Fibroblast of skin of left quadriceps (primary cell): ENCODE measurements around the gene OR8G5.

Experiments used
- DNase-seq, 2 experiments: peaks; one replicate each; pipeline ENCODE4 v3.0.0-alpha.2; 2013; ENCODE audit warnings: low read depth in 2 of 2

The OR8G5 gene

DNA sequence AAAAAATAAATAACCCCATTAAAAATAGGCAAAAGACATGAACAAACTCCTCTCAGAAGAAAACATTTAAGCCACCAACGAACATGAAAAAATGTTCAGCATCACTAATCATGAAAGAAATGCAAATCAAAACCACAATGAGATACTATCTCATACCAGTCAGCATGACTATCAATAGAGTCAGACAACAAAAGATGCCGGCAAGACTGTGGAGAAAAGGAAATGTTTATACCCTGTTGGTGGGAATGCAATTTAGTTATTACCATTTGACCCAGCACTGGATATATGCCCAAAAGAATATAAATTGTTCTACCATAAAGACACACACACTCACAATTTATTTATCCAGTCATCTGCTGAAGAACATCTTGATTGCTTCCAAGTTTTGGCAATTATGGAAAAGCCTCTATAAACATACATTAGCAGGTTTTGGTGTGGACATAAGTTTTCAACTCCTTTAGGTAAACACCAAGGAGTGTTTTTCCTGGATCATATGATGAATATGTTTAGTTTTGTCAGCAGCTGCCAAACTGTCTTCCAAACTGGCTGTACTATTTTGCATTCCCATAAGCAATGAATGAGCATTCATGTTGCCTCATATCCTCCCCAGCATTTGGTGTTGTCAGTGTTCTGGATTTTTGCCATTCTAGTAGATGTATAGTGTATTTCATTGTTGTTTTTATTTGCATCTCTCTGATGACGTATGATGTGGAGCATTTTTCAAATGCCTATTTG lies 29.6 kb downstream of the OR8G5 start:
- peak; percentile 71 to 72 for DNase-seq

DNA sequence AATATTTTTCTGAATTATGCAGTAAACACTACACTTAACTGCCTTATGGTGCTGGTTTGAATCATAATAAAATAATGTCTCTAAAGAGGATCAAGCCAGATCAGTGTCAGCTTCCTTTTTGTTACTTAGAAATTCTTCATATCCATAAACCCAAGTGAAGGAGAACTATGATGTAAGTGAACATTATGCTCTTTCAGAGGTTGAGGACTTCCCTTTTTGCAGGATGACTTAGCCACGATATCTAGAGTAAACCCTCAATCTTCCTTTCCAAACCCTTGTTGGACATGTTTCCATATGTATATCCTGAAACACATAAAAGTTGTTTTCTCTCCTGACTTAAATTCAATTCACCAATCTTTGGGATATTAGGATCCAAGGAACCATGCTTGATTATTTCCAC lies 38.5 kb downstream of the OR8G5 start:
- DNase-seq: no peak

DNA sequence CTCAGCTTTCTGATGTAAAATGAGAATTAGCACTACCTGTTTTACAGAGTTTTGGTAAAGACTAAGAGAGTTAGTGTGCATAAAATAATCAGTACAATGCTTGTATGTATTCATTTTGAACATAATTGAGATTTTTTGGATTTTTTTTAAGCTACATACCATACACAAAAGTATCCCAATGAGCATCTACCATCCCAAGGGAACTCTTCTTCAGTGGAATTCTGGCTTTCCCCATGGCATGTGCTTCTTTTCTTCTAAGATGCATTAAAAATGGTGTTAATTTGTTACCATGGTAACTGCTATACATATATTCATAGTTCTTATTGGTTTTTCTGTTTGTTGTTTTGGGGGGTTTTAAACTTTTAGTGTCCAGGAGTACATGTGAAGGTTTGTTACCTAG lies 39.8 kb downstream of the OR8G5 start:
- DNase-seq: no peak

DNA sequence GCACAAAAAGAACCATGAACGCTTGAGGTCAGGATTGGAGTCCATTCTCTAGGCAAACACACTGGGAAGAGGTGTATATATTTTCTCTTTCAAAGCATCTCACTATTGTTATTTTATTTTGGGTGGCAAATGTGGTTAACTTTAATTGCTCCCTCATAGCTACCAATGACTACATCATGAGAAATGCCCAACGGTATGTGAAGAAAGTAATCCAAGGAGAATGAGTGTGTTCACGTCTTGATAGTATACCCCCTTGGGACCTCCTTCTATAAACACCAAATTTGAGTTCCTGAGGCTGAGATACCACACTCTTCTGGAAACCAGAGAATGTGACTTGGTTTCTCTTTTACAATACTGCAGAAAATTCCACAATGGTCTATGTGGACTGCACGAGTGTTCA lies 41.7 kb downstream of the OR8G5 start:
- DNase-seq: peak in 1 of 2 experiments; percentile 34

DNA sequence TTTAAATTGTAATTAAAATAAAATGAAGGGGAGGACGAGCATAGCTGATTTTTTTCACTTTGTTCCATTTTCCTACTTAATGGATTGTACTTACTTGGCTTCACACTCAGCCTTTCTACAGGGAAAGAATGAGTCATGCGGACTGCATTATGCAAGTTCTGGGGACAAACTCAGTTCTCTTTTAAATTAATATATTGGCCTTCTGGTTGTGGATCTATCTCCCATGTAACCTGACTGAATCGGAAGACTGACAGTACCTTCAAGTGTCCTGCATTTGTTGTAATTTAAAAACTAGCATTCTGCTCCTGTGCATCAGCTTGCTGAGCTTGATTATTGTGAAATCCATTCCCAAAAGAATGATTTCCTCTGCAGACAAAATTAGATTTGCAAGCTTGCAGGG lies 45.4 kb downstream of the OR8G5 start:
- peak; percentile 20 to 29 for DNase-seq

DNA sequence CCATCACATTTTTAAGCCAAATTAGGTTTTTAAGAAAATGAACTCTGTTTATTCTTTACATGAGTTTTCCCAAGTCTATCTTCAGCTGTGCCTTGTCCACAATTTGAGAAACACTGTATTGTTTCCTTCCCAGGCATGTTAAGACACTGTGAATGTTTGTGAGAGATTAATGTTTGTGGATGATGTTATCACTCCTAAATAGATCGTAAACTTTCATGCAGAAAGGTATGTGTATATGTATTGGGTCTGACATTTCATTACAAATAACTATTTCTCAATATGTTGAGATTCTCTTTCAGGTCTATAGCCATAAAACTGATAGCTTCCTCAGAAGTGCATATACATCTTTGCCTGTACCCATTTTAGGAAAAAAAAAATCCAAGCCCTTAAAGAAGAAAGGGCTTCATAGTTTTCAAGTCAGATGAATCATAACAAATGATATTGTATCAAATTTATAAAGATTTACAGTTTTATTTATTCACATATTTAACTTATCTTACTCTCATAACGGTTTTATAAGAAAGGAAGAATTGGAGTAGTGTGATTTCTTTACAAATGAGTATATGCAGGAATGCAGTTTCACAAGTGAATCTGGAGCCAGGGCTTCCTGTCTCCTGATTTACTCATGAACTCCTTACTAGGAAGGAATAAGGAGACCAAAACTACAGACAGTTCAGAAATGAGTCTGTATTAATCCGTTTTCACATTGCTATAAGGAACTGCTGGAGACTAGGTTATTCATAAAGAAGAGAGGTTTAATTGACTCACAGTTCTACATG lies 46.4 kb downstream of the OR8G5 start:
- no peak for DNase-seq

DNA sequence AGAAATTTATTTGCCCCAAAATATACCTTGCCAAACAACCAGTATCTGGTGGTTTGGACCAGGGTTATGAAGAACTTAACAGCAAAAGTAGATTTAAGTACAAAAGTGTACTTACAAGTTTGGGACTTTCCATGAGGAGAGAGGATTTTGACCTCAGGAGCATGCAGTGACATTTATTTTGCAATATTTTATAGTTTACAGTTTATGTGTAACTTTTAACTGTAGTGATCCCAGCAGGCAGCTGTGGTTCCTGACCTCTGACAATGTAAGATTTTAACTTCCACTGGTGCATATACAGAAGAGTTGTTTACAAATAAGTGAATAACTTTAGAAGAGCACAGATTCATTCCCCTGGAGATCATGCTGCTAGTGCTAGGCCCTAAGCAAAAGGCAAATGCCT lies 50.9 kb downstream of the OR8G5 start:
- DNase-seq: no peak

DNA sequence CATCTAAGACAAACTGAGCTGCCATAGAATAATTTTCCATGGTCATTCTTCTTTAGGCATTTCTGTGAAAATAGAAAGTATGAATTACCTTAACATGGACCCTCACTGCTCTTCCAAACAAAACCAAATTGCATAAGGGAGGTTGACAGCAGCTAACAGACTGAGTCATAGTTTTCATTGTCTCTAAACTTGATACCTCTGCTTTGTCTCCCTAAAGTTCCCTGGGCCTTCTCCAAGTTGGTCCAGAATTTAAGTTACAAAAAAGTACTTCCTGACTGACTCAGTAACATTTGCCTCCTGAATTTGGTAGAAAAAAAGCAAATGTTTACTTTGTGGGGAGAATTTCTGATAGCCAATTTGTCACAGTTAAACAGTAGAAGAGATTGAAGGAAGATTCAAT lies 54.5 kb downstream of the OR8G5 start:
- no peak for DNase-seq

DNA sequence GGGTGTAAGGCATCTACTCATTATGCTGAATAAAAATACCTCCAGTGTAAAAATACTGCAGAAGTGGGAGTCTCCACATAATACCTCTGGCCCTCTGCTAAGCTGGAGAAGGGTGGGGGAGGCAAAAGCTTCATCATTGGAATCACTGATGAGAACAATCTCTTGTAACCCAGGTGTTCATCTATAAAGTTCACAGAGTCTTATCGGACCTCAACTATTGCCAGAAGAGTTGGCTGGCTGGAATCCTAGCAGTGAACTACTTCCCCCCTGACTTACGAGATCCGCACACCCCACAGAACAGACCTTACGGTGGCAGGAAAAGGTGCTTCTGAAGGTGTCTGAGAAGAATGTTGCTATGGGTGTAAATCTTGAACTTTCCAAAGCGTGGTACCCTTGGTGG lies 55.1 kb downstream of the OR8G5 start:
- DNase-seq: no peak

DNA sequence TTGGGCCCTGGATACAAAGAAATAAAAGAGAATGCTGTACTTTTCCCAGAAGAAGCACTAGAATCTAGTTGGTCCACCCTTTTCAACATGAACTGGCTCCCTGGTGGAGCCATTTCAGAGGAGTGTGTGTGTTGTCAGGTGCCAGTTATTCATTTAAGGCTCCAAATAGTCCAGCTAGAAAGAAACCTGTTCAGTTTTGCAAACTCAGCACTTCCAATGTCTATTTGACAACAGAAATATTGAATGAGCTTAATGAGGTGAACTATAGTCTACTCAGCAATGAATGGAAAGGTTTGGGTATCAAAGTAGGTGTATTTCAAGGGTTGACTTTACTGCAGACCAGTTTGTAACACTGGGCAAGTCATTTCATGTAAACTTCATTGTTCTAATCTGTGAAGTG lies 55.5 kb downstream of the OR8G5 start:
- no peak for DNase-seq

DNA sequence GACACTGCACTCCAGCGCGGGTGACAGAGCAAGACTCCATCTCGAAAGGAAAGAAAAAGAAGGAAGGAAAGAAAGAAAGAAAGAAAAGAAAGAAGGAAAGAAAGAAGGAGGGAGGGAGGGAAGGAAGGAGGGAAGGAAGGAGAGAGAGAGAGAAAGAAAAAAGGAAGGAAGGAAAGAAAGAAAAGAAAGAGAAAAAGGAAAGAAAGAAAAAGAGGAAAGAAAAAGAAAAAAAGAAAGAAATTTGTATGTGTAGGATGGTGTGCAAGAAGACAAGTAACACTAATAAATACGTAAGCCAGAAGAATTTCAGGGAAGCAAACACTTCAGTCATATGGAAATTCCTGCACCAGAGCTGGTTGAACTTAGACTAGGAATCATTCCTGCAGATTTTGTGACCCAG lies 57.0 kb downstream of the OR8G5 start:
- no peak for DNase-seq

DNA sequence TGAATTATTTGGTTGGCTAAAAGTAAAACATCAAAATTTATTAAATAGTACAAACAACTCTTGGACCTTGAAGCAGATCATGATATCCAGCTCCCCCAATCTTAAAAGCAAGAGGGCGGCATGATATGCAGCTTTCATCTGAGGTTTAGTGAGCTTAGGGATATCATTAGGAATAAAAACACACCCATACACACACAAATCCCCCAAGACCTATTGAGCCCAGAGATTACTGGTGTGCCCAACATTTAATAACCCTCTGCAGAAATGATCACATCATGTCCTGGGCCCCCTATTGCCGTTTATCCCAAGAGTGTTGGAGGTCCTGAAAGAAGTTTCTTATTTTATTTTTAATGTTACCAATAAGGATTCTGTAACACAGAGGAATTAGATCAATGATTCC lies 57.7 kb downstream of the OR8G5 start, which contains the start of gene OR8D1:
Gene OR8D1 (minus strand): TSS at position 101 of the 400 bp plus-strand sequence. CDS start 3,183 bp downstream, outside the sequence.
- DNase-seq: no peak

DNA sequence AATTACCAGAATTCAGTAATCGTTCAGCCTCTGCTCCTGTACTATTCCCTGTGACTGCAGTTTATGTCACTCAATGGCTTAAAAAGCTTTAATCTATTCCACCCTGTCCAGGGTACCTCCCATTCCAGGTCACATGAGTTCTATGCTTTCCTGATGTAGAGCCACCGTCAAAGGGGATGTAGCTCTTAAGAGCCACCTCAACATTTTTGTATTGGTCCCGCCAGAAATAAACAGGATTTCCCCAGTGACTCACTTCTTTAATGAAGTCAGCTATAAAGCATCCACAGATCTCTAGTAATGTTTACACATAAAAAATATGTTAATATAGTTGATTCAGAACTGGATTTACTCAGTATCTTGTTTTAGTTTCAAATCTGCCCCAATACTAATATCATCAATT lies 58.9 kb downstream of the OR8G5 start:
- DNase-seq: no peak
